NCI-H345 (cell line): ENCODE results near the gene GPC5.

ENCODE experiments used
- DNase-seq: peaks from one replicate; lab custom pipeline; 2025; lab: John Stamatoyannopoulos, UW

The GPC5 gene

DNA sequence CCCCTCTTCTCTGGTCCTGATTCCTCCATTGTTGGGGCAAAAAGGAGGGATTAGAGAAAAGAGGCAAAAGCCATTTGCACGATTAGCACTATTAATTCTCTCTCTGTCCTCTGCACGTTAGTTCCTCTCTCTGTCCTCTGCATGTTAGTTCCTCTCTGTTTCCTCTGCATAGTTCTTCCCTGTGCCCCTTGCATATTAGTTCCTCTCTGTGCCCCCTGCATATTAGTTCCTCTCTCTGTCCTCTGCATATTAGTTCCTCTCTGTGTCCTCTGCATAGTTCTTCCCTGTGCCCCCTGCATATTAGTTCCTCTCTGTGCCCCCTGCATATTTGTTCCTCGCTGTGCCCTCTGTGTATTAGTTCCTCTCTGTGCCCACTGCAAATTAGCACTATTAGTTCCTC is 981.0 kb downstream of the GPC5 start:
- DNase-seq = no peak

DNA sequence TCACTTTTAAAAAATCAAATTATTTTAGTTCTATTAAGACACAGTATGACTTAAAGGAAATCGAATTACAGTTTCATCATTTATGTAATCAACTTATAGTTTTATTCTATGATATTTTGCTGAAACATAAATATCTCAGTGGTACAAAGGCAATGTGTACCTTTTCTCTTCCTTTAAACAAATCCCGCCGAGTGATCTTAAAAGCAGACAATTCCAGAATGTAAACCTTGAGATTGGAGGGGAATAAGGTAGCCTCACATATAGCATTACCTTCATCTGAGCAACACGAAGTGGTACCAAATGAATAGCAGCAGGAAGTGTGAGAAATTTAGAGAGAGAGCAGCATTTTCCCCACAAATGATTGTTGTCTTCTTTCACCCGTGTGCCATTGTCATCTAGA is 986.0 kb downstream of the GPC5 start:
- no peak for DNase-seq

DNA sequence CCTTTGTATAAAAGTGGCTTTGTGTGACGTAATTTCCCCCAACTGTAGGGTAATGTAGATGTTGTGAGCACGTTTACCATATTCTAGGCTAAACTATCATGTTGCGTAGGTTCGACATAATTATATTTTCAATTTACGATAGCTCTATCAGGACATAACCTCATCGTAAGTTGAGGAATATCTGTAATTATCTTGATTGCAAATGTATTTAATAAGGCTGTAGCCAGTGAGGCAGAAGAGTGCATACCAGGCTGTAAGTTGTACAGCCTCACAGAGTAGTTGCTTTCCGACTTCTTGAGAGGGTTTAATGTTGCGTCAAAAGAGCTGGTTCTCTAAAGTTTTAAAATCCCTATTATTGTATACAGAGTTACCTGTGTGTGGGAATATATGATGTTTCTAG is 988.8 kb downstream of the GPC5 start:
- no peak for DNase-seq

DNA sequence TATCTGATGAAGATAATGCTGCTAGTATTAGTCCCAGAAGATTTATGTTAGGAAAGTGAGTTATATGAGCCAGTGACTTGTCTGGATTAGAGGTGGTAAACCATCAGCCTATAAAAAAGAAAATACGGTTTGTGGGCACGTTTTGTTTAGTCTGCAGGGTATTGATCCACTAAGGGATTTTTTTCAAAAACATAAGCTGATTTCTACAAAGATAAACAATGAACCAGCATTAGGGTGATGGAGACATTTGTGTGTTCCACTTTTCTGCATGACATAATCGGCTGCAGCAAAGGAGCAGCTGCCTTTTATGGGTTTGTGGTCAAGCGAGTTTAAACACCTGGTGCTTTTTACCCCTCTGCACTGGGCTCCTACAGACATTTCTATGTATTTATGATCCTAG is 991.8 kb downstream of the GPC5 start:
- DNase-seq = peak; percentile 76

DNA sequence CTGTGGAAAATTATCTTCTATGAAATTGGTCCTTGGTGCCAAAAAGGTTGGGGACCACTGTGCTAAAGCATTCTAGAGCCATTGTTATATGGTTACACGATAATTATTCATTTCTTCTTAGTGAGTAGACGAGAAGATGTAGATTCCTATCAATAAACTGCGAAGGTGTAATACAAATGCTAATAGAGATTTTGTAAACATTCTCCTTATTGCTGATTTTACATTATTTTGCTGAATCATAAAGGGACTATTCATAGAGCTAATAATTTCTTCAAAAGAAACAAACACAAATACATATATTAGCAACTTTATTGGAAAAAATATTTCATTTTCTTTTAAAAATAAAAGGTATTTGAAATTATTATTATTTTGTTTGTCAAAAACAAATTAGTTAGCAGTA is 1005.2 kb downstream of the GPC5 start:
- no peak for DNase-seq

DNA sequence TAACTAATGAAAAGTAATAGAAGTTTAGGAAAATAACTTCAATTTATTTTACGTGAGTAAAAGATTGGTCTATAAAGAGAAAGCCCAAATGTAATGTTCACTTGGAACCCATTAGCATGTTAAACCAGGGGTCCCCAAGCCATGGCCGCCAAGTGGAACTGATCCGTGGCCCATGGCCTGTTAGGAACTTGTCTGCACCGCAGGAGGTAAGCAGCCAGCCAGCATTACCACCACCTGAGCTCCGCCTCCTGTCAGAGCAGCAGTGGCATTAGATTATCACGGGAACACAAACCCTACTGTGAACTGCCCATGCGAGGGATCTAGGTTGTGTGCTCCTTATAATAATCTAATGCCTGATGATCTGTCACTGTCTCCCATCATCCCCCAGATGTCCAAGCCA is 1009.4 kb downstream of the GPC5 start:
- no peak for DNase-seq

DNA sequence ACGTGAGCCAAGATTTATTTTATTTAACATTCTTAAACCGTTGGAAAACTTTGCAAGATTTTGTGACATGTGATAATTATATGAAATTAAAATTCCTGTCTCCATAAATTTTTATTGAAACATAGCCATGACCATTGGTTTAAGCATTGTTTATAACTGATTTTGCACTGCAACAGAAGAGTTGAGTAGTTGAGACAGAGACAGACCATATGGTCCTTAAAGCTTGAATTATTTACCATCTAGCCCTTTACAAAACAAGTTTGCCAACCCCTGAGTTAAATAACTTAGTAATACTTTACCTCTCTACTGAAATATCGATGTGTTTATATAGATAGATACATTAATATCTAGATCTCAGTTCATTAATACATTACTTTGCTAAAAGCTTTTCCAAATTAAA is 1014.1 kb downstream of the GPC5 start:
- DNase-seq = no peak

DNA sequence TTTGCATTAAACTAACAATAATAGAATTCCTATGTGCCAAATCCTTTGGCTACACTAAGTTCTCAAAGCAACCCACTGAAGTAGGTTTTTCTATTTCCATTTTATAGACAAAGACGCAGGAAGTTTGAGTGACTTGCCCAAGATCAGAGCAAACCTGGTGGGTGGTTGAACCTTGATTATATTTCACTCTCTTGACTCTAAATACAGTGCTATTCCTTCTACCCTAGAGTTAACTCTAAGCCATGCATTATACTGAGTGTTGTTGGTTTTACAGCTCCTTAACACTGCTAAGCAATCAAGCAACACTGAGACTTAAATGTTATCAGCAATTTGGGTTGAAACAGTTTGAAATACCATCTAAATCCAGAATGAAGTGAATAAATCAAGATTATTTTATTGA is 1014.6 kb downstream of the GPC5 start:
- no peak for DNase-seq

DNA sequence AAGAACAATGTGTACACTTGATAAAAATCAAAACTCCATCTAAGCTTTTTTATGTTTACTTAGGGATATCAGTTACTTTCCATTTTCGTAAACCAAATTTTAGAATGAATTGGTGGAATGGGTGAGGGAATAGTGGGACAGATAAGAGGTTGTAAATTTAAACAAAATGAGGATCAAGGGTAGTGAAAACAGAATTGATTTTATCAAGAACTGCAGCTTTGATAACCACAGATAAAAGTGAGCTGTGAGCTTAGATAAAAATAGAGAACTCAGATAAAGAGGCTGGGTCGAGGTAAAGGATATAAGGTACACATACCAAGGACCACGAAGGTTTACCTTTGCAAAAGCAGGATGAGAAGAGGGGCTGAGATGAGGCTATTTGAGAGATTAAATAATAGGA is 1015.0 kb downstream of the GPC5 start:
- no peak for DNase-seq

DNA sequence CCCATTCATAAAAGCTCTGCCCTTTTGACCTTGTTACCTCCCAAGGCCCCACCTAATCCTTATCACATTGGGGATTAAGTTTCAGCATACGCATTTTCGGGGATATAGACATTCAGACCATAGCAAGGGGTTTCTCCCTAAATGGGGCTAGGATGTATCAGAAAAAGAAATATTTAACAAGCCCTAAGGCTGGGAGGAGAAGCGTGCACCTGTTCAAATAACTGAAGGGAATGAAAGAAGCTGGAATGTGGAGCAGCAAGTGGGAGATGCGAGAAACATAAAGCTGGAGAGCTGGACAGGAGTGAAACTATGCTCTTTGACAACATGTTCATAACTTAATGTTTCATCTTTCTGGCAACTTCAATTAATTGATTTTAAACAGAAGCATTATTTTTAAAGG is 1016.4 kb downstream of the GPC5 start:
- no peak for DNase-seq

DNA sequence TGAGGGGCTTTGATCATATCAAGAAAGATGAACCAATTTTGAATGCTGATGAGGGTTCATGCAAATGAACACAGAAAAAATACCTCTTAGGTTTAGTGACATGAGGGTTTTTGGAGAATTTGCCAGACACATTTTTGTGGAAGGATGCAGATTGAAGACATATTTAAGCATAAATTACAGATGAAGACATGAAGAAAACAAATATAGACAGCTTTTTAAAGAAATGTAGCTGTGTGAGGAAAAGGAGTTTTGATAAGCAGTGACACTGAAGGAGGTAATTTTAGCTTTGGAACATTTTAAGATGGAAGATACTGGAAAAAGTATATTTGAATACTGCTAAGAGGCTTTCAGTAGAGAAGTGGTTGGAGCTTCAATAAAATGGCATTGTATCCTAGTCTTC is 1017.4 kb downstream of the GPC5 start:
- no peak for DNase-seq

DNA sequence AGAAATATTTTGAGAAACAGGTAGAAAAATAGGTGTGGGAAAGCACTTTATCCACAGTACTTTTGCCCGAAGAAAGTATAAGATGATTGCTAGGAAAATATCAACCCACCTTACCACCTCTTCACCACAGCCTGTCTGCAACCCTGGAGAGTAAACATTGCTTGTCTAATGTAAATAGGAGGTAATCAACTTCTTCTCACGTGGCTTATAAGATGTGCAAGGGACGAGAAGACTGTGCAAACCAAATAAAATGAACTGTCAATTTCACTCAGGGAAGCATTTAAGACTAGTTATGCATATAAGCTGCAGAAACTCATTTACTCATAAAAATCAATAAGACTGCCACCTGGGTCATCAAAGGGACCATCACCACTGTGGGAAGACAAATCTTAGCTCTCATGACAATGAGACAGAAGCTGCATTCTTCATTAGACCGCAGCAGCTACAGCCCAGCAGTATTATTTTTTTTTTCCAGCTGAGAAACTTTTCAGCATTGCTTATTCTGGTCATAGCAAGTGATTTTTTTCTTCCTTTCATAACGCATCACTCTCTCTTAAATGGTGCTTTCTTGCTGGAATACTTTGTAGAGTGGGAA is 1020.5 kb downstream of the GPC5 start:
- DNase-seq = peak; percentile 17

DNA sequence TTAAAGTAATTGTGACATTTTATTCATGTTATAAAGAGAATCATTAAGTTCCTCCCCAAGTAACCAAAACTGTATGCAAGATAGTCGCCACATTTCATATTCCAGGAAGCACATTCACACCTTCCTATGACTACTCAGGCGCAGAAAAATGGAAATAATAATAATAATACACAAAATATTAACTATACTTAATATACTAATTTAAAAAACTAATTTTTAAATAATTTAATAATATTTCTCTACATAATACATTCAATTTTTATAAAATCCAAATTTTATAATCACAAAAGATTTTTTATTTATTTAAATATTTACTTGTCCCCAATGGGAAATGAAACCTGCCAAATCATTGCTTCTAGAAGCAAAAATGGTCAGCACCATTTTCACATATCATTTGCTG is 1030.8 kb downstream of the GPC5 start:
- DNase-seq = no peak

DNA sequence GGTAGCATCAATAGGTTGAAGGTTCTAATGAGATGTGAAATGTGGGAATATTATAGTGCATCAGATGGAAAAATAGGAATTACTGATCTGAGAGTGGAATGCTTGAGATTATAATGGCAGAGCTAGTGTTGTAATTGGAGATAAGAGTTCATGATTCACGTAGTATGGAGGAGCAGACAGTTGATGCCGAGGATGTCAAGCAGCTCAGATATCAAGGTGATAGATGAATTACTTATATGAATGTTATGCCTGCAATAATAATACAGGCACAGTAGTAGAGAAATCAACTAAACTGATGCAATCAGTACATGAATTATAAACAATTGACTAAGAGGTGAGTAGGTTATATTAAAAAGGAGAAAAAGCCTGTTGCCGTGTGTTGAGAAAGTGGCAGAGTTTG is 1035.0 kb downstream of the GPC5 start:
- DNase-seq = no peak

DNA sequence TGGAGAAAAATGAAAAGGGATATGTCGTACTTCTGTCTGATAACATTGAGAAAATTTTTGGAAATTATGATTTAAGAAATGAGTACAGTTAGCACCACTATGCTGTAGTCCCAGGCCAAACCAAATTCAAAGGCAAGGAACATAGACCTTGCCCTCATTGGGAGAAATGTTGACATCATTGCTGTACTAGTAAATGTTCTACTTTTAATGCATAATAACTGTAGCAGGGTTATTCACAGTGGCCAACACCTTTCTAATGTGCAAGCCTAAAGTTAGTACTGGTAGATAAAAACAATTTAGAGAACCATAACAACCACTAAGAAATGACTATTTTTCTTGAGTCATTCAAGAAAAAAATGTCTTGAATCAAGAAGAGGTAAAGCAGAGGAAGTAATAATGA is 1035.5 kb downstream of the GPC5 start:
- no peak for DNase-seq

DNA sequence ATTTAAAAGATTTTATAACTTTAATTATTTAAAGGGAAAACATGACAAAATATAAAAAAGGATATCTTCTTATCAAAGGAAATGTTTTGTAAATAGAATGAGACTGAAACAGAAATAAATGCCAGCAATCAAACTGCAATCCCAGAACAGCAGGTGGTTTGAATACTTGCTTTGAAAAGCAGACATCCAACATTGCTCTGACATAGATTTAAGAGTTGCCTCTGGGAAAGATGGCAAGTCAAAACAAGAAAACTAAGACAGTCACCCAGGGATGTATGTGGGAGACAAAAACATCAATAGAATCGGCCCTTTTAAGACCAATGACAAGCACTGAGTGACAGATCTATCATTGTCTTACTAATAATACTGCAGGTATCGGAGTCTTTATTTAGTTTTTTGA is 1038.5 kb downstream of the GPC5 start:
- DNase-seq = no peak

DNA sequence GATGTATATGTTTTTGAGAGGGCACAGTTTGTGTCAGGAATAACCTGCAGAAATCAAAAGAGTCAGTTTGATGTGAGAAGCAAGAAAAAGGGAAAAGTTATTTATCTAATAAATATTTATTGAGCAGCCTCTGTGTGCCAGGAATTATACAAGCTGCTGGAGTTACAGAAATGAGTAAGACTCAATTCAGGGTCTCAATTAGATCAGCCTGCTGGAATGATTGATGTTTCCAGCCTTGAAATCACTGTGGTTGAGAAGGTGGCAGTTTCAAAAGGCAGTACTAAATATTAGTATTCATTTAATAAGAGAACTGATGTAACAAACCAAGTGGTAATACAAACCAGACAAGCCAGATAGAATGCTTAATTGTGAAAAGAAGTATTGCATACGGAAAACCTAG is 1045.8 kb downstream of the GPC5 start:
- DNase-seq = no peak

DNA sequence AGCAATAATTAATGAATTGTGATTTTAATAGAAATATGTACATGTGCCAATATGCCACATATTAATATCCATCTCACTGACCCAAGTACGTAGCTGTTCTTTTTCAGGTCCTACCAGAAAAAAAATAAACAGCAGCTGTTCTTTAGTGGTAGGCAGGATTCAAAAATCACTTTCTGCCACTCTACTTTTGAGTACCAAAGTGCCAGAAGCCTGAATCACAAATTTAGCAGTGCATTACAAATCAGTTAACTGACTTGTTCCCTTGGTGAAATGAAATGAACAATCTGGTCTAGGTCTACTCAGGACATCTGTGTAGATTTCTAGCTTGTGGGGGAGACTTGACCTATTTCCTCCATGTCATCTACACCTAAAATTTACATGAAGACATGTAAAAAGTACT is 1052.6 kb downstream of the GPC5 start:
- no peak for DNase-seq

DNA sequence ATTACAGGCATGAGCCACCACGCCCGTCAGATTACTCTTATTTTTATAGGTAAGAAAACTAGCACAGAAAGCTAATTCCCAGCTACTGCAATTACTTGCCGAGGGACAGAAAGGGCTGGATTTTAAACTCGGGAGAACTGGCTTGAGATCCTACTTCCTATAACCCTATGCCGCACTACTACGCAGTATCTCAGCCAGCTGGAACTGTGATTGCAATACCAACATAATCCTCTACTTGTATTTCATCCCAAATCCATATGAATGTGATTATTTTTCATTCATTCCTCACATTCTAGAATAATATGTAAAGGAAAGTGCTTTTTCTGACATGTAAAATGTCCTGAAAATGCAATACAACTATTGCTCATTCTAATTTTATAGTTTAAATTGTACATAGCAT is 1054.4 kb downstream of the GPC5 start:
- DNase-seq = no peak

DNA sequence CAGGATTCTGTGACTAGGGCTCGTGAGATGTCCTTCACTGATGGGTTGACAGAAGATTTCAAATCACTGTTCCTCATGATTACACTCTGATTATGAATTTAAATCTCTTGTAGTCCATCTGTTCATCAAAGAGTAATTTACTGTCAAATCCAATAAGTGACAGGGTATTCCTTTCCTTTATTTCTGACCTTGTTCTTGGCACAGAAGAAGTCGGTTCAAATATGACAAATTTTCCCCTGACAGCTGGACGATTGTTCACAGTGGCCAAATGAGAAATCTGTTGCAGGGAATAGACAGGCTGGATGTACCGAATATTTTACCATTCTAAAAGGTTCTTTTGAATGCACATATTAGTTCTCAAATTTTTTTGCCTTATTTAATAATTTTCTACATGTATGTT is 1060.9 kb downstream of the GPC5 start:
- DNase-seq = no peak

DNA sequence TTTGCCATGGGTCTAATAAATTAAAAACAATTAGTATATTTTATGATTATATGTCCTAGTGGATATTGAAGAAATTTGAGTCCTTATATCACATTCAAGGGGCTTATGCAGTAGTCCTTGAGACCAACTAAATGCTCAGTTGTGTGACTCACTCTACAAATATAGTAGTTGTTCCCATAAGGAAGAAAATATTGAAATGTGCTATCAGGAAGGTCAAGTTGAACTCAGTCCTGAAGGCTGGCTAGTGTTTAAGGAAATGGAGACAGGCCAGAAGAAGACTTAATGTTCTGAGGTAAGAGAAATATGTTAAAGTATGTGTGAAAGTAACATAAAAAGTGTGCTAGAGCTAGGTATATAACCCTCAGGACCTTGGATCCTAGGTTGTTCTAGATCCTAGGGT is 1062.1 kb downstream of the GPC5 start:
- DNase-seq = no peak

DNA sequence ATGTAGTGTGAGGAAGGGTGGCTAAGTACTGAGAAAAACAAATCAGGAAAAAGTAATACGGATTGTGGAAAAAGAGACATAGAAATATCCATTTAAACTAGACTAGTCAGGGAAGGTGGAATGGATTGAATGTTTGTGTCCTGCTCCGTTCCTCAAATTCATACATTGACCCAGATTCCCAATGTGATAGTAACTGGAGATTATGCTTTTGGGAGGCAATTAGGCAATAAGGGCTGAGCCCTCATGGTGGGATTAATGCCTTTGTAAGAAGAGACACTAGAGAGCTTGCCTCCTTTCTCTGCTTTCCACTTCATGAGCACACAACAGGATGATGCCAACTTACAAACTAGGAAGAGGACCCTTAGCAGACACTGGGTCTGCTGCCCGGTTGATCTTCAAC is 1063.0 kb downstream of the GPC5 start:
- peak; percentile 7 for DNase-seq

DNA sequence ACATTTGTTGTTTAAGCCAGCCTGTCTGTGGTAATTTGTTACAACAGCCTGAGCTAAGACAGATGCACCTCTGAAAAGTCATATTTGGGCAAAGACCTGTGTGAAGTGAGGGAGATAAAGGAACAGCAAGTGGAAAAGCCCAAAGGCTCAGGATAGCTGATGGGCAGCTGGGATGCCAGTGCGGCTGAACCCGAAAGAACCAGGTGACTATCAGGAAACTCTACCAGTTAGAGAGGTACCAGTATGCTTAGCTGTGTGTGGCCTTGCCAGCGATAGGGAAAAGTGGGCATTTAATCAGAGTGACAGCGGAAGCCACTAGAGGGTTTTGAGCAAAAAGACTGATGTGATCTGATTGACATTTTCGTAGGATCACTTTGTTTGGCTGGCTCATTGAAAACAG is 1063.4 kb downstream of the GPC5 start:
- no peak for DNase-seq

DNA sequence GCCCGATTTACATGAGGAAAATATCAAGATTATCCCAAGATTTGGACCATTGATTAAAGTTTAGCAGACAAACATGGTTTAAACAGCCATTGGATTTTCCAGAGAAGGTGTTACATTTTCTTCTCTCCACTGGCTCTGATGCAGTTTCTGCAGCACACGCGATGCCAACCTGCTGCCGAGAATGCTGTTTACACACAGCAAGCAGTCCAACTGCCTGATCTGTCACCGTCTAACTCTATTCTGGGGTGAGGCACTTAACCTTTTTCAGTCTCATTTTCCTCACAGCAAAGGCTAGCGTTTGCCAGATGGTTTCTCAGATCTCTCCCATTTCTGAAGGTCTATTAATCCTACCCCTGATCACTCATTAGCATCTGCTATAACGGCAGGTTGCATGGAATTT is 1064.7 kb downstream of the GPC5 start:
- DNase-seq = peak; percentile 84
